Inflammatory macrophage treated with lipopolysaccharide for 4 hours (primary cell): ENCODE measurements around the gene KCNIP4.

Experiments
- DNase-seq: peaks from one replicate; pipeline ENCODE4 v3.0.0-alpha.2; 2020

KCNIP4 gene

GRCh38 chr4:21005647-21006046 lies 942.9 kb downstream of the KCNIP4 start:
- DNase-seq: no peak

- no peak for DNase-seq
Measured at GRCh38 chr4:21002976-21003375, 945.6 kb downstream of the KCNIP4 start.

GRCh38 chr4:21002286-21002685 lies 946.3 kb downstream of the KCNIP4 start:
- no peak for DNase-seq

- no peak for DNase-seq
Measured at GRCh38 chr4:21001490-21001889, 947.1 kb downstream of the KCNIP4 start.

GRCh38 chr4:20997886-20998285 lies 950.7 kb downstream of the KCNIP4 start:
- no peak for DNase-seq

GRCh38 chr4:20995610-20996009 lies 953.0 kb downstream of the KCNIP4 start:
- no peak for DNase-seq

GRCh38 chr4:20995015-20995414 lies 953.6 kb downstream of the KCNIP4 start:
- no peak for DNase-seq

DNA sequence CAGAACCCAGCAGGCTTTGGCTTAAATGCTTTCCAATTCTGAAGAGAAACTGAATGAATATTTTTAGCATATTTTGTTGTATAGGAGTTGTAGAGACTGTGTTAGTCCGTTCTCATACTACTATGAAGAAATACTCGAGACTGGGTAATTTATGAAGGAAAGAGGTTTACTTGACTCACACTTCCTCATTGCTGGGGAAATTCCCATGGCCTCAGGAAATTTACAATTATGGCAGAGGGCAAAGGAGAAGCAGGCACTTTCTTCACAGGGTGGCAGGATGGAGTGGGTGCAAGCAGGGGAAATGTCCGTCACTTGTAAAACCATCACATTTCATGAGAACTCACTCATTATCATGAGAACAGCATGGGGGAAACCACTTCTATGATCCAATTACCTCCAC lies 956.6 kb downstream of the KCNIP4 start:
- no peak for DNase-seq

DNA sequence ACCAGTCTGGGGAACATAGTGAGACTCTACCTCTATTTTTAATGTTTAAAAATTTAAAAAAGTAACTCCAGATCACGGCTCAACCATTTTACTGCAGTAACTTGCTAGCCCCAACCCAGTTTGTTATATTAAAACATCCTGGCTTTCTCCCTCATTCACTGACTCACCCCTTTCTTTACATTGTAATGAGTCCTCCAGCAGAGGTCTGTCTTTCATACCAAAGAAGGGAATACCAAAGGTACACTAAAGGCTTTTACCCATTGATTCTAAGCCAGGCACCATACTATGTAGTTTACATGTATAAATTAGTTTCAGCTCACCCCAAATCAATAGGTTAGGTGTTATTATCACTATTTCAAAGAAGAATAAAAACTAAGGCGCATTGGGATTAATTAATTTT lies 961.4 kb downstream of the KCNIP4 start:
- no peak for DNase-seq

- DNase-seq: no peak
Measured at GRCh38 chr4:20984576-20984836, 964.1 kb downstream of the KCNIP4 start.

- DNase-seq: no peak
Measured at GRCh38 chr4:20983763-20984575, 964.6 kb downstream of the KCNIP4 start.

- no peak for DNase-seq
Measured at GRCh38 chr4:20982544-20982943, 966.0 kb downstream of the KCNIP4 start.

DNA sequence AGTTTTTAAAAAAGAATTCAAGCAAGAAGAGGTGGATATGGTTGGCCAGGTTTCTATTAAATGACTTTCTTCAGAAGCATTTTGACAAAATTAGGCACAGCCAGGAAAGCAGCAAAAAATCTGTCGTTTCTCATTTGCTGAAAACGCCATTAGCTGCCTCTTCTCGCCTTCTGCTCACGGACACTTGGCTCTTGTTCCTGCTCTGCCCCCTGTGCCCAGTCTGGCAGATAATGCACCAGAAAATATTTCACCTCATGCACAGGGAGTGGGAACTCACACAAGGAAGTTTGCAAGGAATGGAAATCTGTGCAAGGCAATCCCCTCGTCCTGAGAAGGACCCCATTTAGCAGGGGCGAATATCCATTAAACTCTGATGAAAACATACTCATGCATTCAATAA lies 988.3 kb downstream of the KCNIP4 start:
- DNase-seq: no peak

DNA sequence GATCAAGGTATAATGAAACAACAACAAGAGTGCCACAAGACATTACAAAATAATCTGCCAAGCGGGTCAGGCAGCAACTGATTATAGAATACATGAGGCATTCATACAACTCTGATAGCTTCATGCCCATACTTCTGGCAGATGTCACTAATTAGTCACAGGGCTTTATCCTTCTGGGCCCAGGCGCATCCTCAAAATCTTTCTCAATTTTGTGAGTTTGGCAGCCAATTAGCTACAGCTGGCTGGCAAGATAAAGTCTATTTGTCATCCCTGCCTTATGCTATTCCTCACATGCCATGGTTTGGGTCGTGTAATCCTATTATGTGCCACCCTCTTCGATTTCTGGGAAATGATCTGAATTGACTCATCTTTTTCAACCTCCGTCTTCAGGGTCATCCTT lies 994.0 kb downstream of the KCNIP4 start:
- DNase-seq: no peak

DNA sequence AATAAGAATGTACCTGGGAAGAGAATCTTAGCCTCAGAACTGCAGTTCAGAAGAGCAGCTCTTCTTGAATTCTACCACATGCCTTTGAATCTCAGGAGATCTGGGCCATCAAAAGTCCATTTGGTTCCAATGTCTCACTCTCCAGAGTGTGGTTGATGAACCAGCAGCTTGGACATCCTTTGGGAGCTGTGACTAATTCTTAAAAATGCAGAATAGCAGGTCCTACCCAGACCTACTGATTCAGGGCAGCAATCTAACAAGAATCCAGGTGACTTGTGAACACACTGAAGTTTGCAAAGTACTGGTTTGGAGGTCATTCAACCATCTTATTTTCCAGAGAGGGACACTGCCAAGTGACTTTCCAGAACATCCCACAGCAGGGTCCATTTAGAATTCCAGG lies 1003.6 kb downstream of the KCNIP4 start:
- no peak for DNase-seq

- DNase-seq: no peak
Measured at GRCh38 chr4:20944451-20944850, 1004.1 kb downstream of the KCNIP4 start.

DNA sequence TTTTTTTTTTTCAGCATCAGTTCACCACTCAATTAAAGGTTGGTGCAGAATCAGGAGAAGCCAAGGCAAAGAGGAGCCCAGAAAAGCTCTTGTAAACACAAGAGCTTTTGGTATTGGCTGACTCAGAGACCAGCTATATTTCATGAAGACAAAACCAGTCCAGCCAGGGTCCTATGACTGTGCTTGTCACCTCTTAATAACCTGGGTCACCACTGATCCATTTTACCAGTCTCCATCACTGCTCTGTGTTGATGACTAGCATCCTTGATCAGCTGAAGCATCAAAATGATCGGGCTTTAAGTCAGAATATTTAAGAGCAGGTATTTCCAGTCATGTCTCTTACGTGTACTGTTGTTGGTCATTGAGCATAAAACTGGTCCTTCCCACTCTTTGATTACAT lies 1010.4 kb downstream of the KCNIP4 start:
- no peak for DNase-seq

DNA sequence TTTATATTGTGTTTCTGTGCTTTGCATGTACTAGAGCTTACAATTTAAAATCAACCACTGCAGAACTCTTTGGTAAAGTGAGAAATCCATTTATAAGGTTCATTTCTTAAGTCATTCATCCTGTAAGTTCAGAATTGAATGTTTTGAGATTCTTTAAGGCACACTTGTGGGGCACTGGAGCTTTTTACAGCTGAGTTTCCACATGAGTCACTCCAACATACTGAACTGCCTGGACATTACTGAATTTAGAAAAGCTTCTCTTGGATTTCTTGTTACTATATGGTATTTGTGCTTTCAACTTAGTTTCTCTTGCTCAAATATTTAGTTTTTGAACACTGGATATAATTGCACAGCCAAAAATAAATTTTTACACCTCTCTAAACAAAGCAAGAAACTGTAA lies 1022.0 kb downstream of the KCNIP4 start:
- no peak for DNase-seq

- DNase-seq: no peak
Measured at GRCh38 chr4:20925176-20925575, 1023.4 kb downstream of the KCNIP4 start.

GRCh38 chr4:20922962-20923361 lies 1025.6 kb downstream of the KCNIP4 start:
- no peak for DNase-seq

- no peak for DNase-seq
Measured at GRCh38 chr4:20916106-20916505, 1032.5 kb downstream of the KCNIP4 start.

GRCh38 chr4:20904966-20905365 lies 1043.6 kb downstream of the KCNIP4 start:
- no peak for DNase-seq

DNA sequence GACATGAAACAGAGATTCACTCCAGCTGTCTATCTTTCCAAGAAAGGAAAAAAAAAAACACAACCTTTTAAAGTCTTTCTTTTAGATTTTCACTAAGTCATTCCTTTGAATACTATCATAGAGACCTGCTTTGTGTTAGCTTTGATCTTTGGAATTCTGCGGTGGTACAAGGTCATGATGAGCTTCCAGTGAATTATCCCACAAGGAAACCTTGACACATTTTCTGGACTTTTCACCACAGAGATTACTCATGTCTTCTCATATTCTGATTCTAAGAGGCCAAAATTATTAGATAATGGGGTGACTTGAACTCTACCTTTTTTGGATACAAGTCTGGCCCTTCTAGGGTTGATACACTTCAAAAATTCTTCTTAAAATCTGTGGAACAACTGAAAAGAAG lies 1046.7 kb downstream of the KCNIP4 start:
- no peak for DNase-seq

GRCh38 chr4:20899591-20899990 lies 1049.0 kb downstream of the KCNIP4 start:
- DNase-seq: no peak

- no peak for DNase-seq
Measured at GRCh38 chr4:20895988-20896387, 1052.6 kb downstream of the KCNIP4 start.

- DNase-seq: no peak
Measured at GRCh38 chr4:20895208-20895607, 1053.4 kb downstream of the KCNIP4 start.
